ENCODE results near the gene NTM.

NTM gene

DNA sequence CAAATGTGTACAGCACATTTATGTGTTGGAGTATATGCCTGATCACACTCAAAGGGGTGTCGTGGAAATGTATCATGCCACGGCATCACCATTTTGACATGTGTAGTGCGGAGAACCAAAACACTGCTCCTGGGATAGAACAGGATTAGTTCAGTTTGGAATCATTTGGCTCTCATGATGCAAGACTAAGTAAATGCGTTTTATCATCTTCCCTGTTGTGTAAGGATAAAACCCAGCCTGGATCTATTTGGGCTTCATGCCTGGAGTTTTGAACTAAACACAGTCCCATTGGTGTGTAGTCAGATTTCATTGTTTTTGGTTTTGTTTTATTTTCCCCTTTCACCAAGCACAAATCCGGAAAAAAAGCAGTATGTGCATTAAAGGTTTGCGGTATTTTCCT is 574.3 kb downstream of the NTM start:
- H3K4me3 ChIP-seq (ENCODE audit: low read length), result no peak overlapping the region
- TF ChIP-seq, protein P1, sequence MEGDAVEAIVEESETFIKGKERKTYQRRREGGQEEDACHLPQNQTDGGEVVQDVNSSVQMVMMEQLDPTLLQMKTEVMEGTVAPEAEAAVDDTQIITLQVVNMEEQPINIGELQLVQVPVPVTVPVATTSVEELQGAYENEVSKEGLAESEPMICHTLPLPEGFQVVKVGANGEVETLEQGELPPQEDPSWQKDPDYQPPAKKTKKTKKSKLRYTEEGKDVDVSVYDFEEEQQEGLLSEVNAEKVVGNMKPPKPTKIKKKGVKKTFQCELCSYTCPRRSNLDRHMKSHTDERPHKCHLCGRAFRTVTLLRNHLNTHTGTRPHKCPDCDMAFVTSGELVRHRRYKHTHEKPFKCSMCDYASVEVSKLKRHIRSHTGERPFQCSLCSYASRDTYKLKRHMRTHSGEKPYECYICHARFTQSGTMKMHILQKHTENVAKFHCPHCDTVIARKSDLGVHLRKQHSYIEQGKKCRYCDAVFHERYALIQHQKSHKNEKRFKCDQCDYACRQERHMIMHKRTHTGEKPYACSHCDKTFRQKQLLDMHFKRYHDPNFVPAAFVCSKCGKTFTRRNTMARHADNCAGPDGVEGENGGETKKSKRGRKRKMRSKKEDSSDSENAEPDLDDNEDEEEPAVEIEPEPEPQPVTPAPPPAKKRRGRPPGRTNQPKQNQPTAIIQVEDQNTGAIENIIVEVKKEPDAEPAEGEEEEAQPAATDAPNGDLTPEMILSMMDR (conservative IDR thresholded peaks at IDR 0.05; ENCODE audit: low read length), result no peak
- peak; percentile 60 for DNase-seq (ENCODE audit: low read depth)

DNA sequence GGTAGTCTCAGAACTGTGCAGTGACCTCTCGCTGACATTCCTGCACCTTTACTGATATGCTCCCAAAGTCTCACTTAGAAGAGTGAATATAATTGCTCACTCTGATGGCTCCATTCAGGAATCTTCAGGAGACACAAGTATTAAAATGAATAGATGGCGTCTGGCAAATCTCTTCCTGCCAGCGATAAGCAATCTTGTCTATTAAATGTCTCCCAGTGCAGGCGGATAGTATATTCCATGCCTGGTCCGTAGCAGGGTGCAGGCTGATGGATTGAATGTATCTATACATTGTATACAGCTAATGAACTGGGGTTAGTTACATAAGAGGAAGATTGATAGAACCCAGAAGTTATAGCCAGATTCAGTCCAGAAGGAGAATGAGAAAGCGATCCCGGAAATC is 575.3 kb downstream of the NTM start:
- H3K4me3 ChIP-seq (ENCODE audit: low read length), result no peak overlapping the region
- TF ChIP-seq, protein P1 (conservative IDR thresholded peaks at IDR 0.05; ENCODE audit: low read length), result no peak
- DNase-seq (ENCODE audit: low read depth), result no peak

DNA sequence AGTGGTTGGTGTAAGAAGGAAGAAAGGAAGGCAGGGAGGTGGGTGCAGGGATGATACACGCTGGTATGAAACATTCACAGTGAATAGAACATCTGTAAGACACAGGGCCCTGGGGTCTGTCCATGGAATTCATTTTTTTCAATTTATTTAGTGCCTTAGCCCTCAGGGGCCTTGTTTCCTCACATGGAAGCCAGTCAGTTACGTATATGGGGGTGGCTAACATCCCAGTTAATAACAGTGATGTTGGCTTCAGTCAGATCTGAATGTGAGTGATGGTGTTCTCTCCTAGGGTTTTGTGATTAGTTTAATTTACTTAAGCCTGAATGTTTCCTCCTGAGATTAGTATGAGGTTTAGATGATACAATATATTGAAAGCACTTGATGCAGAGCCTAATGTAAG is 577.1 kb downstream of the NTM start:
- no peak overlapping the region for H3K4me3 ChIP-seq (ENCODE audit: low read length)
- DNase-seq (ENCODE audit: low read depth), result no peak

DNA sequence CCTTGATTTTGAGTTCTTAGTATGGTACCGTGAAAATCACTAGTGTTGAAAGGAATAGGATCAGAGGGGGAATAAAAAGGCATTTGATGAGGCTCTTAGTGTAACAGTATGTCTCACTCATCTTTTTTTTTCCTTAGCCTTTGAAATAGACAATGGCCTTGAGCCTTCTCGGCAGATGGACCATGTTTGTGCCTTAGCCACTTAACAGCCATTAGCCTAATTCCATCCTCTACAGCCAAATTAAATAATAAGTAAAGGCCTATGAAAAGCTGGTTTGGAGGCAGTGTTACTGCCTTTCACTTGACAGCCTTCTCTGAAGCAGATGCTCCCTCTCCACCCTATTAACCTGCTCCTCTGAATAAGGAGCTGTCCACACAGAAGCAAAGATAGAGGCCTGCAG is 580.7 kb downstream of the NTM start:
- TF ChIP-seq, protein P1 (conservative IDR thresholded peaks at IDR 0.05; ENCODE audit: low read length), result no peak
- no peak for DNase-seq (ENCODE audit: low read depth)
- no peak overlapping the region for H3K4me3 ChIP-seq (ENCODE audit: low read length)

More for the DNA sequence above, 577.1 kb downstream of the NTM start:
- TF ChIP-seq, protein P1 (conservative IDR thresholded peaks at IDR 0.05; ENCODE audit: low read length), result no peak

DNA sequence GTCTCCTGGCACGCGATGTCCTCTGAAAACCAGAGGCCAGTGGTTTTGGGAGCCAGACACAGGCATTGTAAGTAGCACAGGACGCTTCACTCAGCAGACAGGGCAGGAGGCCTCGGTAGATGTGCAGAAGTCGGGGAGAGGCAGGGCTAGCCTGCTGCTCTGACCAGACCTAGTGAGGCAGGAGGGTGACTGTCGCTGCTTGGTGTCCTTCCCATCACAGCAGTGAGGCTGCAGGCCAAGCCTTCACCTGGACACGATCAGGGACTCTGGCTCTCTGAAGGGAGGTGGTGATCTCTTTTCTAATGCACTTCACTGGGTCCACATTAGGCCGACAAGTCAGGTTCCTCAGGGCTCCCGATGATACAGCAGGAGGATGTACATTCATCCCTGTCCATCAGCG is 583.7 kb downstream of the NTM start:
- H3K4me3 ChIP-seq (ENCODE audit: low read length), result no peak overlapping the region
- no peak for DNase-seq (ENCODE audit: low read depth)
- TF ChIP-seq, protein P1 (conservative IDR thresholded peaks at IDR 0.05; ENCODE audit: low read length), result no peak

DNA sequence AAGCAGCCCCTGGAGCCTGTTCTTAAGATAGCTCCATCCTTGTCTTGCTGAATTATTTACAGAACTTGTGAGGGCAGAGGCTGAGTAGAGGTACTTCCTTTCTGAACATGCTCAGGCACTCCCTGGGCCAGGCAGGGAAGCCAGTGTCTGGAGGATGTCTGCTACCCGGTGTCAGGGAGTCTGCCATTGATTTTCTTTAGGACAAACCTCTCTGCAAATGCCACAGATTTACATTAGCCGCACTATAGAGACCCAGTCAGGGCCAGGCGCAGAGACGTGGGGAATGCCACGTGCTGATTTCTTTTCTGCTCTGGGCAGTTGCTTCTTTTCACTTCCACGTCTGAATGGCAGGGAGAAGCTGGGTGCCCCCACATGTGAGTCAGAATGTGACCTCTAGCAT is 585.5 kb downstream of the NTM start:
- no peak overlapping the region for H3K4me3 ChIP-seq (ENCODE audit: low read length)
- DNase-seq (ENCODE audit: low read depth), result no peak
- TF ChIP-seq, protein P1 (conservative IDR thresholded peaks at IDR 0.05; ENCODE audit: low read length), result no peak

DNA sequence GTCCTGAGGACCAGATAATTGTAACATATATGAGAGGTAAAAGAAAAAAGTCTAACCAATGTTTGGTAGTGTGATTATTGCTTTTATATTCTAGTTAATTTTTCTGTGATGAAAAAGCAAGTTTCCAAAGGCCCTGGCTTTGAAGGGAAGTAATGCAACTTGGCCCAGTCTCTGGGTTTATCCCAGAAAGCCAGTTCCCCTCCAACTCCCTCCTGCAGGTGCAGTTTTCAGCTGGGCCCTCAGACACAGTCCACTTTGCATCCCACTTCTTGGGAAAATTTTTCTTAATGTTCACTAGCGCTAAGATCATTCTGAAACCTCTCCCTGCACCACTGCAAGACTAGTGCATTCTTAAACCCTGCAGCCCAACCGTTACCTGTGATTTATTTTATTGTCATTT is 586.8 kb downstream of the NTM start:
- TF ChIP-seq, protein P1 (conservative IDR thresholded peaks at IDR 0.05; ENCODE audit: low read length), result no peak
- no peak overlapping the region for H3K4me3 ChIP-seq (ENCODE audit: low read length)
- DNase-seq (ENCODE audit: low read depth), result no peak
